ENCODE measurements around the gene MTFP1.
A peak's percentile ranks its signal among the peaks of the same experiment; 100 is the strongest.

MTFP1 gene, protein sequence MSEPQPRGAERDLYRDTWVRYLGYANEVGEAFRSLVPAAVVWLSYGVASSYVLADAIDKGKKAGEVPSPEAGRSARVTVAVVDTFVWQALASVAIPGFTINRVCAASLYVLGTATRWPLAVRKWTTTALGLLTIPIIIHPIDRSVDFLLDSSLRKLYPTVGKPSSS

GRCh38 chr22:30425616-30426387, at the start of gene MTFP1:
Gene MTFP1, plus strand, starts transcription at chr22:30425768. Its CDS starts 112 bp downstream, at chr22:30425880.
- peak in 47 of 58 donors; percentile 10 to 65 (median 33) for DNase-seq

- no peak for DNase-seq
Measured at GRCh38 chr22:30380011-30380410, 45.6 kb upstream of the MTFP1 start.

- DNase-seq: no peak
Measured at GRCh38 chr22:30381264-30381663, 44.3 kb upstream of the MTFP1 start.

GRCh38 chr22:30382340-30382739, 43.2 kb upstream of the MTFP1 start:
- no peak for DNase-seq

- DNase-seq: no peak
Measured at GRCh38 chr22:30383061-30383460, 42.5 kb upstream of the MTFP1 start.

GRCh38 chr22:30385942-30386341, 39.6 kb upstream of the MTFP1 start:
- no peak for DNase-seq

DNA sequence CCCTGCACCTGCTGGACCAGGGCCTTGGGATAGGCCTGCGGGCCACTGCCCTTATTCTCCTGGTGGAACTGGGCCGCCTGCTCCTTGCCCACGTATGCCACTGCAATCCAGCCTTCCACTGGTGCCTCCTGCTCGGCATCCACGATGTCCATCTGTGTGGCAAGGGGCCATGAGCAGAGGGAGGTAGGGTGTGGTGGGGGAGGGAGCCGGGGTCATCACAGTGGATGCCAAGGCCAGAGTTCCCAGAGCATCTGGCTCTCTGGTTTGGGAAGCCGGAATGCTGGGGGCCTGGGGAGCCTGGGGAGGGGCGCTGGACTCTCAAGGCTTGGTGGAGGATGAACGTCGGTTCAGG, 39.0 kb upstream of the MTFP1 start:
- DNase-seq: peak in 5 of 58 donors; percentile 22 to 55 (median 37)

GRCh38 chr22:30386960-30387827, 38.4 kb upstream of the MTFP1 start, which contains the start of gene RNF215:
Gene RNF215, minus strand, starts transcription at chr22:30387411. Its CDS starts 98 bp downstream, at chr22:30387313.
- peak in 56 of 58 donors; percentile 8 to 84 (median 70) for DNase-seq

DNA sequence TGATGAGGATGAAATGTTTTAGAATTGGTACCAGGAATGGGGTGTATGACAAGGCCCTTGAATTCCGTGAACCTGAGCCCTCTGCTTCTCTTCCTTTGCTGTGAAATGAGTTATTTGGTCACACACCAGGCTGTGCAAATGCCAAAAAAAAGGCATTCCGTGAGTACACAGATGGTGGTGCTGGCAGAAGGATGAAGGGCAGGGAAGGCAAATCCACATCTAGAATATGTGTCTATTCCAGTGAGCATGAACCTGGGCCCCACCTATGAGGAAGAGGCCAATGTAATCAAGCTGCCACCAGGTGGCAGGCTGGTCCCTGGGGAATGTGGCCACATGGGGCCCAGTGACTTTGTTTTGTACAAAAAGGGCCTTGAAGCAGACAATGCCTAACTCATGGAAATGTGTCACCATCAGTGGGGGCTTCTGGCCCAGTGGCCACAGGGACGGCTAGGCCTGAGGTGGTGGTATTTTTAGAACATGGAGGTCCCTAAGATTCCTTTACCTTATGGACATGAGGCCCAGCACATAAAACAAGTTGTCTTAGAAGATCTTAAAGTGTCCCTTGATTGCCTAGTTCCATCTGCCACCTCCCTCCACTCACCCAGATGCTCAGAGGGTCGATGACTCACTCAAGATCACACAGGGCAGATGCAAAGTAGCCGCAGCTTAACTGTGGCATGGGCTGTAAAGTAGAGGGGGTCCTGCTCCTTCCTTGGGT, 34.4 kb upstream of the MTFP1 start:
- peak in 56 of 58 donors; percentile 12 to 80 (median 52) for DNase-seq

GRCh38 chr22:30392661-30393321, 32.8 kb upstream of the MTFP1 start:
- DNase-seq: peak in 9 of 58 donors; percentile 5 to 36 (median 17)

DNA sequence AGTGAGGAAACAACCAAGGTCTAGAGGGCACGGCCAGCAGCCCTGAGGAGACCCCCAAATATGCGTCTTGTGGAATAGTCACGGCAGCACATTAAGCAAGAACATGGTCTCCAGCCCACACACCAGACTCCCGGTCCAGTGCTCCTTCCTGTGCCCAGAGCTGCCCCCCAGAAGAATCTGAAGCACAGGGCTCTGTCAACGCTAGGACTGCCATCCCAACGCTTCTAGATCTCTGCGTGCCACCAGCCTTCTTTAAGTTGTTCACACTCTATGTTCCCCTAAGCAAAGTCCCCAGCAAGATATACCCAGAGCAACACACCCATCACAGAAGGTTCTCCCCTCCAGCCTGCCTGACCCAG, 32.3 kb upstream of the MTFP1 start:
- no peak for DNase-seq

DNA sequence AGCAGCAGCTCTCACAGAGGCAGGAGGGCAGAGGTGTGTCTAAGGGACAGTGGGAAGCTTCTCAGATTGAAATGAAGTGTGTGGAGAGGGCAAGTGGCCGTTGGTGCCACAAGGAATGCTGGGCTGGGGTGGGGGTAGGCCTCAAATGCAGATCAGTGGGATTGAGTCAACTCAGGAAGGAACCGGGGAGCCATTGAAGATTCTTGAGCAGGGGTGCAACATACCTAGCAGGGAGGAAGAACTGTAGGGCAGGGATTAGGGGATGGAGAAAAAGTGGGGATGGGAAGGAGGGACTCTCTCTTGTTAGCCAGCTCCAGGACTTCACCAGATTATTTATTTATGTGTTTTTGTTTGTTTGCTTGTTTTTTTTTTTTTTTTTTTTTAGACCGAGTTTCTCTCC, 31.7 kb upstream of the MTFP1 start:
- no peak for DNase-seq

GRCh38 chr22:30396871-30397655, 28.5 kb upstream of the MTFP1 start, which contains the start of gene SEC14L2:
Gene SEC14L2, plus strand, starts transcription at chr22:30397018. Its CDS starts 99 bp downstream, at chr22:30397117.
- peak in 56 of 58 donors; percentile 24 to 84 (median 71) for DNase-seq

GRCh38 chr22:30397656-30398635, 27.6 kb upstream of the MTFP1 start:
- no peak for DNase-seq

- DNase-seq: peak in 3 of 58 donors; percentile 14 to 22 (median 15)
Measured at GRCh38 chr22:30398685-30399680, 26.6 kb upstream of the MTFP1 start.

GRCh38 chr22:30399718-30400117, 25.9 kb upstream of the MTFP1 start:
- DNase-seq: peak in 1 of 58 donors; percentile 45

- no peak for DNase-seq
Measured at GRCh38 chr22:30400159-30400558, 25.4 kb upstream of the MTFP1 start.
